HG03469 (cell line): Measurements from ENCODE around the gene EEA1.
"Not testable (repeated sequence)": the region's sequence is repeated elsewhere in the genome, so short reads cannot be mapped to it uniquely, and the experiment has no call there.

Experiments
- ATAC-seq: cut with Tn5 transposase; IDR thresholded peaks from one replicate; pipeline ENCODE4 v1.9.1; 2021; ENCODE audit warnings: mild to moderate bottlenecking, moderate library complexity, moderate number of reproducible peaks; ENCODE audit not compliant: unreplicated experiment

The EEA1 gene

DNA sequence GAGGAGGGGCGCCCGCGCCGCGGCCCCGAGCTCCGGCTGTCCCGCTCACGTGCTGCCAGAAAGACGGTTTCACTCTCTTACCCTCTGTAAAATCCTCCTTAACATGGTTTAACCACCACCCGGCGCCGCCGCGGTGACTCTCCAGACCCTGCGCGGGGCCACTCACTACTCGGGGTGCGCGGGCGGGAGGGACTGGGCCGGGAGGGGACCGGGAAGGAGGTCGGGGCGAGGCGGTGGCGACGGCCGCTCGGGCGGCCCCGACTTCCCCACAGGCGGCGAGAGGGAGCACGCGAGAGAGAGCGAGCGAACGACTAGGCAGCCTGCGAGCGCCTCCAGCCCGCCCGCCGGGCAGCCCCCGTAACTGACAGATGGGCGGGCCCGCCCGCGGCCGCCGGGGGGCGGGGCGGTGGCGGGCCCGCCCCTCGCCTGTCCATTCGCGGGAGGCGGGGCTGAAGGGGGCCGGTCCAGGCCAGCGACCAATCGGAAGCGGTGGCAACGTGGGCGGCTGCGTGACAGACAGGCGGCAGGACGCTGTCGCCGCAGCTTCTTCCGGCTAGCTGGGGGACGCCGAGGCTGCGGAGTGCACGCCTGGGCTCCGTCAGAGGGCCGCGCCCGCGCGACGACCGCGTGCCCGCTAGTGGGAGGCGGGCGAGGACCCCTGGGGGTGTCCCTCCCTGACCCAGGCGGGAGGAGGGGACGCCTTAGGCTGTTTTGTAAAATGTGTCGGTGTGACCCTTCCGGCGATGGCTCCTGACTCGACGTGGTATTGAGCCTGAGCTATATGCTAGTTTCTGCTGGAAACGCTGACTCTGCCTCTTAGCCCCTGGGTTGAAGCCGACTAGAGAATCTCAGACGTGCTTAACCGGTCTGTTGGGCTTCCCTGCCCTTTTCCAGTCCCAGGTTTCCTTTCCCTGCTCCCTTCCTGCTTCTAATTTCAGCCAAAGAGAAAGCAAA is at the start of gene EEA1:
Gene EEA1, minus strand, starts transcription at position 334 of the 954 bp plus-strand sequence. Its CDS starts 229 bp downstream, at position 105.
- peak; percentile 84 for ATAC-seq

DNA sequence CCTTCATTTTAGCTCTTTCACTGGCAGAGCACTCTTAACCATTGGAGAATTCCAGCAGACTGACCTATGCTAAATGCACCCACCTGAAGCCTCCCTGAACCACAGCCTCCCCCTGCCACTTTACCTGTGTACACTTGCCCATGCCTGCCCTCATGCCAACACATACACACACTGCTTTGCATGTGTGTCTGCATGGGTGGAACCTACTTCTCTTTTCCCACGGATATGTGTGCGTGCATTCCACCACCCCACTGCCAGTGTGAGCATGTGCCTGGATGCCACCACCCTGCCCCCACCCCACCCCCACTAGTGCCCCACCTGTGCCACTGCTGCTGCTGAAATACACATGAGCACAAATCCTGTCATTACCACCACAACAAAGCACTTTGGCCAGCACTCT is 49.5 kb upstream of the EEA1 start:
- no peak for ATAC-seq

DNA sequence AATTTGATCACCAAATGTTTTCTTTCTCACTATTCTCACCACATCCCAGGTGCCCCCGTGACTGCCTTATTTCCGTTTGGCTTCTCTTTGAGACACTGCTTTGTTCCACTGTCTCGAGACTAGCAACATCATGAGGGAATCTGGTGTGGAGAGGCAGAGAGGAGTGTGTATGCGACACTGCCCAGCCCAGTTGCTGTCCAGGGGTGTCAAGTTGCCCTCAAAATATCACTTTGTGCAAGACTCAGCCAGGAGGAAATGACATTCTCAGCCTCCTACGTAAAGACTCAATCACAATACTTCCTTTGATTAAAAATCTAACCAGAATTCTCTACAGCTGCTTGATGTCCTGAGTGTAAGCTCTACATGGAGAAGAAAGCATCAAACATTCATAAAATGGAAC is 48.2 kb upstream of the EEA1 start:
- no peak for ATAC-seq

DNA sequence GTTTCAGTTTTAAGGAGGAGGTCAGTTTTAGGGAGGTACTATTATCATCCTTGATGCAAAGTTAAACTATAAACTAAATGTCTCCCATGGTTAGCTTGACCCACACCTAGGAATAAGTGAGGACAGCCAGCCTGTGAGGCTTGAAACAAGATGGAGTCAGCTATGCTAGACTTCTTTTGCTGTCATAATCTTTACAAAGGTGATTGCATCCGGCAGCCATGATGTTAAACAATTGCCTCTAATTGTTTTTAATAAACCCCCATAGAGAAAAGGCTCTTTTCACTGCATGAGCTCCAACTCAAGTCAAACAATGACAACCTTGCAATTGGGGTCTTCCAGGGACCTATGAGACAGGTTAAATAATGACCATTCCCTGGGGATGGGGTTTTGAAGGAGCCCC is 45.7 kb upstream of the EEA1 start:
- ATAC-seq = no peak

DNA sequence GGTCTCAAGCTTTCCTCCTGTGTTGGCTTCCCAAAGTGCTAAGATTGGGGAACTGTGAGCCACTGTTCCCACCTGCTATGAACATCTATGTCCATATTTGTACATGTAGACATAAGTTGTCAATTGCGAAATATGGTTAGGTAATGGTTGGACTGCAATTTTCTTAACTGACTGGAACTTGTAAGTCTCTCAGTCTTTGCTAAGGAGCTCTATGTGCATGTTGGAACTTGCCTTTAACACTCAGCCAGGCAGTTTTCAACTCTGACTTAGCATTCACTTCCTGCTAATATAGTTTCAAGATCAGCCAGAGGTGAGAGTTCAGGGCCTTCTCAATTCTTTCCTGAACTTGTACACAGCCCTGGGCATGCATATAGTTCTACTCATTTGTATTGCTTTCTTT is 44.5 kb upstream of the EEA1 start:
- ATAC-seq = peak; percentile 26

DNA sequence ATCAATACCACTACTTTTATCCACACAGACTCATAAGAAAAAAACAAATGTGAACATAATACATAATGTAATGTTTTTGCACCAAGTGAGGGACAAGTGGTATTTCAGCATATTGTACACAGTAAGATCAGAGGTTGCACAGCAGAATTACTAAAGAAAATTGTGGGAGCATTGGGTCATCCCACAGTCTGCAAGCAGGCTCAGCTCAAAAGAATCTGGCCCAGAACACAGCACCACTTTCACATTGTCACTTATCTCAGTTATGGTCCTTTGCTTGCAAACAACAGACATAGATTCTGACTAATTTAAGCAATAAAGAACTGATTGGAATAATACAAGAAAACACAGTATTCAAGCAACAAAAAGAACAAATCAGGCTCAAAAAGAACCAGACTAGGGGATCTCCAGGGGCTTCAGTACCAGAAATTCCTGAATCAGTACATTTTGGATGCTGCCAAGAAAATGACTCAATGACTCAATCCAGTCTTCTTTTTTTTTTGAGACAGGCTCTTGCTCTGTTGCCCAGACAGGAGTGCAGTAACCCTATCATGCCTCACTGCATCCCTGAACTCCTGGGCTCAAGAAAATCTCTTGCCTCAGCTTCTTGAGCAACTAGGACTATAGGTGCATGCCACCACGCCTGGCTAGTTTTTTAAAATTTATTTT is 42.9 kb upstream of the EEA1 start:
- ATAC-seq = no peak

DNA sequence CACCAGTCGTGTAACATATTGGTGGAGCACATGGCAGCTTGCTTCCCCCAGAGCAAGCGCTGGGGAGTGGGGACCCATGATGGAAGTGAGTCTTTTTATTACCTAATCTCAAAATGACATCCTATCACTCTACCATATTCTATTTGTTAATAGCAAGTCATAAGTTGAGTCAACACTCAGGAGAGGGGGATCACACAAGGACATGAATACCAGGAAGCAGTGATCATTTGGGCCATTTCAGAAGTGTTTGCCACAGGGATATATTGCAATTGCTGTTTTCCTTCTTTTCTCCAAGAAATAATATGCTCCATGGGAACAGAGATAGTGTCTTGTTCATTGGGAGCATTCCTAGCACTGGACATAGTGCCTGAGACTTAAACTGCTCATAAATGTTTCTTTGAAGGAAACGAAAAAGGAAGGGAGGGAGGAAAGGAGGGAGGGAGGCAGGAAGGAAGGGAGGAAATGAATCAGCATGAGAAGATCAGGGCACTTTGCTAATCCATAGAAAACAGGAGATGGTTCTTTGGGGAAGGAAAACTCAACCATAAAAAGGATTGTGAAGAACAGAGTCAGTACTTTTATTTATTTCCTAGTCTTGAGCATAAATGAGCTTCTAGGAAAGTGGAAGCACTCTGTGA is 39.2 kb upstream of the EEA1 start:
- no peak for ATAC-seq

DNA sequence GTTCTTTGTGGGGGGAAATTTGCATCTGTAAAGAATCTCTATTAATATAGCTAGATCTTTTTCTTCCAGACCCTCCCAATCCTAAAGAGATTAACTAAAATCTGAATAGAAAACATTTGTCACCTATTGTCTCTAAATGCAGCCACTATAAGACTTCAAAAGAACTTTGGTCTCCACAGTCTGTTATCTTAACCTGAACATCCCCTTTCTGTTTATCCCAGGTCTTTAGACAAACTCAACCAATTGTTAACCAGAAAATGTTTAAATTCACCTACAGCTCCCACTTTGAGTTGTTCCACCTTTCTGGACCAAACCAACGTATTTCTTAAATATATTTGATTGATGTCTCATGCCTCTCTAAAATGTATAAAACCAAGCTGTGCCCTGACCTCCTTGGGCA is 35.3 kb upstream of the EEA1 start:
- not testable (repeated sequence) for ATAC-seq

DNA sequence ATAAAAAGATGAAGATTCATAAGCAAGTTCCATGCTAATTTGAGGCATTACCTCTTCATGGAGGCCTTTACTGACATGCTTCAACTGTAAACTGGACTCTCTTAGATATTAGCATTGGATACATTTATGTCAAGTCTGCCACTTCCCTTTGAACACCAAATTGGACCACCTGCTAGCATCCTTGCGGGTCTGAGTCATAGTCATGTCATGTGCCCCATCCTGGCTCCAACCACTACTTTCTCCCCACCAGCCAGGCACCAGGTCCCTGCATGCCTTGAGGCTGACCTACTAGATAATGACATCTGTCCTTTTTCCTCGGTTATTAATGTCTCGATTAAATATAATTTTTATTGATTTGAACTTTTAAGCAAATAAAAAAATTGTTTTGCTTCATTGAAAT is 32.9 kb upstream of the EEA1 start:
- ATAC-seq = no peak

DNA sequence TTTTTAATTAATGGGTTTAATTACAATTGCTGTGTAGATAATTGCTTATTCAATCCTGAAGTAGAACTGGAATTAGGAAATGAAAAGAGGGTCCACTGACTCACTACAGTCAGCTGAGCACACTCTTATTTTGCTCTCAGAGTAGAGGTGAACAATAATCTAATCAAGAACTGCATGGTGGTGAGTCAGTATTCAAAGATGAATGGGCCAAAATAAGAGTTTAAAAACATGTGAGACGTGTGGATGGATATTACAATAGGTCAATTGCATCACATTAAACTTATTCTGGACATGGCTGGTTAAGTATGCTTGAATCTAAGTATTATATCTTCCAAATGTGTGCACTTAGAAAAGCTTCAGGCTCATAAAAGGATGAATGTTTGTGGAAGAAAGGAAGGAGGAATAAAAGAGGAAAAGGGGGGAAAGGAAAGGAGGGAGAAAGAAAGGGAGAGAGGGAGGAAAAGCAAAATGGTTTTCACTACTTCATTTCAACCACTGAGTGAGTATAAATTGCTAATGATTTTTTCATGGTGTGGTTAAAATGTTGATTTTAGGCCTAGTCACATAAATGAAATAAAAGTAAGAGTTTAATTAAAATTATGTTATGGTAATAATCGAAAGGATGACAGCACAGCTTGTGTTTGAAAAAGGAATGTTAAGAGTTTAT is 27.0 kb upstream of the EEA1 start:
- no peak for ATAC-seq

DNA sequence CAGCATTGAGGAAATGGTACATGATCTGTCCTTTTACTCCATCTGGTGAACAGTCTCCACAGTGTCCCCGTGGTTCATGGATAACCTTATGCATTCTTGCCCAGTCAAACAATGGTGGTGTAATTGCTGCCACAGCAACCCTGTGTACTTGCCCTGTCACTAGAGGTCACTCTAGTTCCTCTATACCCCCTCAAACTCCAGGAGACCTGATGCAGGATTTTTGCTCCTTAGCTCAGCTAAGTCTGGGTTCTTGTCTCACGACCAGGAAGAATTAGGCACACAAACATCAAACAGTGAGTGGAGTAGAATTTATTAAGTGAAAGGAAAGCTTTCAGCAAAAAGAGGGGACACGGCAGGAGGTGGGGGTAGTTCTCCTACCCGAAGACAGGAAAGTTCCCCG is 24.7 kb upstream of the EEA1 start:
- ATAC-seq = no peak

DNA sequence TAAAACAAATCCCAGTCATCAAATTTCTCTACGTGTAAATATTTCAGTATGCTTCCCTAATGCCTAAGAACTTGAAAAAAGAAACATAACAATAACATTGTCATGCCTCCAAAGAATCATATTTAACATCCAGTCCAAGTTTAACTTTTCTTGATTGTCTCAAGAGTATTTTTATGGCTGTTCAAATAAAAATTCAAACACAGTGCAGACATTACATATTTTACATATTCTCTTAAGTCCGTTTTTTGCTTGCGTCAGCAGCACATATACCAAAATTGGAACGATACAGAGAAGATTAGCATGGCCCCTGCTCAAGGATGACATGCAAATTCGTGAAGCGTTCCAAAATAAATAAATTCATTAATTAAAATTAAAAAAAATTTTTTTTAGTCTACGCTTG is 23.3 kb upstream of the EEA1 start:
- no peak for ATAC-seq

DNA sequence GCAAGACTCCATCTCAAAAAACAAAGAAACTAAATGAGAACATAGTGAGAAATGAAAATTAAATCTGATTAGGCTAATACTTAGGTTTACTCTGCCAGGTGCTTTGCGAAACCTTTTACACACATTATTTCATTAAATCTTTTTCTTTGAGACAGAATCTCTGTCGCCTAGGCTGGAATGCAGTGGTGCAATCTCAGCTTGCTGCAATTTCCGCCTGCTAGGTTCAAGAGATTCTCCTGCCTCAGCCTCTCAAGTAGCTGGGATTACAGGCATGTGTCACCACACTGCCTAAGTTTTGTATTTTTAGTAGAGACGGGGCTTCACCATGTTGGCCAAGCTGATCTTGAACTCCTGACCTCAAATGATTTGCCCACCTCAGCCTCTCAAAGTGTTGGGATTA is 21.9 kb upstream of the EEA1 start:
- no peak for ATAC-seq

DNA sequence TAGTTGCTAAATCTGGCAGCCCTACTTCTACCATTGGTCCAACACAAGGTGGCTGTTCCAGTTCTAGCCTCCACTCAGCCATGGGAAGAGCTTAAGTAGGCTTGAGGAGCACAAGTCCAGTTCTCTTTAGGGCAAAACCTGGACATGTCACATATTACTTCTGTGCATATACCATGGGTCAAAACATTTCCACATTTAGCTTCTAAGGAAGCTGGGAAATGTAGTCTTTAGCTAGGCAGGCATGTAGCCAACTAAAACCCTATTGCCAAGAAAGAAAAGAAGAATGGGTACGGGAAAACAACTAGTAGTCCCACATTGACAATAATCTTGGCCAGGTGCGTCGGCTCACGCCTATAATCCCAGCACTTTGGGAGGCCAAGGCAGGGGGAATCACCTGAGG is 20.9 kb upstream of the EEA1 start:
- no peak for ATAC-seq

DNA sequence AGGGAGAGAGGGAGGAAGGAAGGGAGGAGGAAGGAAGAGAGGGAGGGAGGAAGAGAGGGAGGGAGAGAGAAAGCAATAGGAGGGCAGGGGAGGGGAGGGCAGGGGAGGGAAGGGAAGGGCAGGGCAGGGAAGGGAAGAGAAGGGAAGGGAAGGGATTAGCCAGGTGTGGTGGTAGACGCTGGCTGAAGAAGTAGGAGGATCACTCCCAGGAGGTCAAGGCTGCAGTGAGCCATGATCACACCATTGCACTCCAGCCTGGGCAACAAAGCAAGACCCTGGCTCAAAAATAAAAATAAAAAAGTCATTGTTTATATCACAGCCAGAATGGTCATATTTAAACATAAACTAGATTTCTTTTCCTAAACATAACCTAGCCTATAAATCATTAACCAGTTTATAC is 20.4 kb upstream of the EEA1 start:
- ATAC-seq = no peak

DNA sequence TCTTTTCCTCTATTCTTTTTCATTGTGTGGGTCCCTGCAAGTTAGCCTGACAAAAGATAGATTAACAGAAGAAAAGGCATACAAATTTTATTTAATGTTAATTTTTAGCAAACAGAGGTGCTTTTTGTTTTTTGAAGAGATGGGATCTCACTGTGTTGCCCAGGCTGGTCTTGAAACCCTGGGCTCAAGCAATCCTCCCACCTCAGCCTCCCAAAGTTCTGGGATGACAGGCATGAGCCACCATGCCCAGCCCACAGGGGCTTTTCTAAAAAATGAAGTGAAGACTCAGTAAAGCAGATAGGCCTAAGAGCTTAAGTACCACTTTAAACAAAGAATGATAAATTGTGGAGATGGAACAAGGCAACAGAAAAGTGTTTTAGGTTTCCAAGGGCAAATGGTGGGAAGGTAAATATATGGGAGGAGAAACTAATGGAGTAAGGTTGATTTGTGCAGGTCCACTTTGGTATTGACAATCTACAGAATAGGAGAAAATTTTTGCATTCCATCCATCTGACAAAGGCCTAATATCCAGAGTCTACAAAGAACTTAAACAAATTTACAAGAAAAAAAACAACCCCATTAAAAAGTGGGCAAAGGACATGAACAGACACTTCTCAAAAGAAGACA is 18.6 kb upstream of the EEA1 start:
- no peak for ATAC-seq

DNA sequence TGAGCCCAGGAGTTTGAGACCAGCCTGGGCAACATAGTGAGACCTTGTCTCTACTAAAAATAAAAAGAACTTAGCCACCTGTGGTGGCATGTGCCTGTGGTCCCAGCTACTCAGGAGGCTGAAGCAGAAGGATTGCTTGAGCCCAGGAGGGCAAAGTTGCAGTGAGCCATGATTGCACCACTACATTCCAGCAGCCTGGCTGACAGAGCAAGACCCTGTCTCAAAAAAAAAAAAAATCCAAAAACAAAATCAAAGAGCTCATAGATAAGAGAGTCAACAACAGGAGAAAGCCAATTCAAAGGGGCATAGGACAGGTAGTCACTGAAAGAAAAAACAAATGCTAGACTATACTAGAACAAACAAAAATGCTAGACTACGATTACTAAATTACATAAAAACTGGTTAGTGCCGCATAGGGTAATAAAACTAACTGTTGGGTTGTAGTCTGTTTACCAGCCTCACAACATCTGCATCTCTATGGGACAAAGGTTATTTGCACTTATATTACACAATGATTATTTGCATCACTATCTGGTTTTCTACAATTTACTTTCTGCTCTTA is 16.6 kb upstream of the EEA1 start:
- ATAC-seq = no peak

DNA sequence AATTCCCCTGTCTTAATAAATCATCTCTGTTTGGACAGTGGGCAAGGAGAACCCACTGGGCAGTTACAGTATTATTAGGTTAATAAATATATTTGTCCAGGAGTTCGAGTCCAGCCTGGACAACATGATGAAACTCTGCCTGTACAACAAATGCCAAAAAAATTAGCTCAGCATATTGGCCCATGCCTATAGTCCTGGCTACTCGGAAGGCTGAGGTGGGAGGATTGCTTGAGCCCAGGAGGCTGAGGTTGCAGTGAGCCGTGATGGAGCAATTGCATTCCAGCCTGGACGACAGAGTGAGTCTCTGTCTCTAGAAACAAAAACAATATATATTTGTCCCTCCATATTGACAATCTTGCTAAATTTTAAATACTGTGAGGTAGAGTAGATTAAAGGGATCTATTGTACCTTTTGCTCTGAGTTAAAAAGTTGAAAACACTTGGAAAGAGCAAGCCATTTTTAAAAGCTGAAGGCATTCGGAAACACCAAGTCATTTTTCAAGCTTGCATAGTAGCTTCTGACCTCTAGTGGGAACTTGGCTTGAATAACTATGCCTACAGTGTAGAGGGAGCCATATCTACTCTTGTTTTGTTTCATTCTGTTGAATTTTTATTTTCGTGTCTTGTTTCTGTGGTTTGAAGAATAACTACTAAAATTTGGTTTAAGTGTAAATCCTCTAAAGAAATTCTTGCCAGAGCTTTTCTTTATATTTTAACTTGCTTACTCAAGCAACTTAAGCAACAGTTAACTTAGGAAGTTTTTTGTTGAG is 14.6 kb upstream of the EEA1 start:
- peak; percentile 40 for ATAC-seq

DNA sequence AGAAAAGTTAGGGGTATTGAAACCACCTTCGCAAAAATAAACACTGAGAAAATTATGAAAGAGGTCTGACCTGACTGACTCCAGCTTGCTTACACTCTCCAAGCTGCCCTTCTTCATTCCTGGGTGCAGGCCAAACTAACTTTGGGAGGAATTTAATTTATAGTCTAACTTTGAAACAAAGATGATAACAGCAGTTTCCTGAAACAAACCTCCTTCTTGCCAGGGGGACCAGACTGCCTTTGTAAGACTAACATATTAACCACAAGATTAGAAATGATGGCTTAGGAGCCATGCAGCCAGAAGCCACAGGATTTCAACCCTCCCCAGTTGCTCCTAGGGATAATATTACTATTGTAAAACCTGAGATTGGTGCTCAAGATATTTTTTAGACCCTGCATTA is 13.8 kb upstream of the EEA1 start:
- no peak for ATAC-seq

DNA sequence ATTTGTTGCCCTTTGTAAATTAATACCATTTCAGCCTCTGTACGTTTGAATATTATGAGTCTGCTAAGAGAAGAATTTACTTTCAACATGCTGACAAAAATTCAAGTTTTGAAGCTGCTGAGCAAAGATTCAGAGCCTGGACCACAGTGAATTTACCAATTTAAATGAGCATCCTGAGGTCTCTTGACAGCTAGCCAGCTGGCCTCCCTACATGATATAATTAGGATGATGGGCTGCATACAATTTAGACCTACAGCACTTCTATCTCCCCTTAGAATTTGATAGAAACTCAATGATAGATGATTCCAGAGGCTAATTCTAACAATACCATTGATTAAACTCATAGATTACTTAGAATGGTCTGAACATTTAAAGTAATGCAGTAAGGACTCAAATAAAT is 10.0 kb upstream of the EEA1 start:
- ATAC-seq = no peak
